Chondrocyte (in vitro differentiated cells): ENCODE measurements around the gene MCU. TPM values are rescaled to one million over a fixed set of nuclear protein-coding genes. Genes with fewer than 3 reads are reported as not detected.
A peak's percentile ranks its signal among the peaks of the same experiment; 100 is the strongest.

Experiments used
- DNase-seq: peaks from one replicate; pipeline ENCODE4 v3.0.0; 2021; ENCODE audit warnings: mixed read lengths, low spot score
- H3K27ac Mint-ChIP-seq: one replicate; pipeline ENCODE4 v1.8.0; 2021; ENCODE audit warnings: mild to moderate bottlenecking, moderate library complexity, mixed read lengths; ENCODE audit not compliant: unreplicated experiment
- H3K27me3 Mint-ChIP-seq: 2 replicates; pipeline ENCODE4 v1.8.0; 2021; ENCODE audit warnings: low read depth, mixed read lengths
- H3K36me3 Mint-ChIP-seq: 2 replicates; pipeline ENCODE4 v1.8.0; 2021; ENCODE audit warnings: low read depth, mixed read lengths
- H3K4me1 Mint-ChIP-seq: 2 replicates; pipeline ENCODE4 v1.8.0; 2021; ENCODE audit warnings: low read depth, mild to moderate bottlenecking, mixed read lengths
- H3K4me3 Mint-ChIP-seq: one replicate; pipeline ENCODE4 v1.8.0; 2021; ENCODE audit warnings: mild to moderate bottlenecking, moderate library complexity, mixed read lengths; ENCODE audit not compliant: unreplicated experiment
- H3K9me3 Mint-ChIP-seq: 2 replicates; pipeline ENCODE4 v1.8.0; 2021; ENCODE audit warnings: low read depth, mixed read lengths
- total RNA-seq: library from RNA; stranded (reverse); gene quantifications from 3 replicates; pipeline ENCODE4 v1.2.1, GENCODE V29; 2021
- TF ChIP-seq, protein P1 (sequence below): fragments of 200-600 bp; sonication (generic); IDR thresholded peaks from 2 replicates; pipeline ENCODE4 v1.5.0; 2021; ENCODE audit warnings: antibody characterized with exemption, mild to moderate bottlenecking, moderate library complexity

MCU gene
- total RNA-seq, 1 donor from 2014 or later = 51.8 TPM

- TF ChIP-seq, protein P1, sequence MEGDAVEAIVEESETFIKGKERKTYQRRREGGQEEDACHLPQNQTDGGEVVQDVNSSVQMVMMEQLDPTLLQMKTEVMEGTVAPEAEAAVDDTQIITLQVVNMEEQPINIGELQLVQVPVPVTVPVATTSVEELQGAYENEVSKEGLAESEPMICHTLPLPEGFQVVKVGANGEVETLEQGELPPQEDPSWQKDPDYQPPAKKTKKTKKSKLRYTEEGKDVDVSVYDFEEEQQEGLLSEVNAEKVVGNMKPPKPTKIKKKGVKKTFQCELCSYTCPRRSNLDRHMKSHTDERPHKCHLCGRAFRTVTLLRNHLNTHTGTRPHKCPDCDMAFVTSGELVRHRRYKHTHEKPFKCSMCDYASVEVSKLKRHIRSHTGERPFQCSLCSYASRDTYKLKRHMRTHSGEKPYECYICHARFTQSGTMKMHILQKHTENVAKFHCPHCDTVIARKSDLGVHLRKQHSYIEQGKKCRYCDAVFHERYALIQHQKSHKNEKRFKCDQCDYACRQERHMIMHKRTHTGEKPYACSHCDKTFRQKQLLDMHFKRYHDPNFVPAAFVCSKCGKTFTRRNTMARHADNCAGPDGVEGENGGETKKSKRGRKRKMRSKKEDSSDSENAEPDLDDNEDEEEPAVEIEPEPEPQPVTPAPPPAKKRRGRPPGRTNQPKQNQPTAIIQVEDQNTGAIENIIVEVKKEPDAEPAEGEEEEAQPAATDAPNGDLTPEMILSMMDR = no peak
- no peak overlapping the region for H3K4me3 Mint-ChIP-seq
- H3K36me3 Mint-ChIP-seq = peaks cover 5% of the 10 kb centered on the region
- peaks cover 38% of the 10 kb centered on the region for H3K4me1 Mint-ChIP-seq
- no peaks in the 10 kb centered on the region for H3K9me3 Mint-ChIP-seq
- H3K27ac Mint-ChIP-seq = no peak overlapping the region
- no peak for DNase-seq
- no peaks in the 10 kb centered on the region for H3K27me3 Mint-ChIP-seq
Measured at GRCh38 chr10:72808001-72808400, 116.1 kb downstream of the MCU start.

DNA sequence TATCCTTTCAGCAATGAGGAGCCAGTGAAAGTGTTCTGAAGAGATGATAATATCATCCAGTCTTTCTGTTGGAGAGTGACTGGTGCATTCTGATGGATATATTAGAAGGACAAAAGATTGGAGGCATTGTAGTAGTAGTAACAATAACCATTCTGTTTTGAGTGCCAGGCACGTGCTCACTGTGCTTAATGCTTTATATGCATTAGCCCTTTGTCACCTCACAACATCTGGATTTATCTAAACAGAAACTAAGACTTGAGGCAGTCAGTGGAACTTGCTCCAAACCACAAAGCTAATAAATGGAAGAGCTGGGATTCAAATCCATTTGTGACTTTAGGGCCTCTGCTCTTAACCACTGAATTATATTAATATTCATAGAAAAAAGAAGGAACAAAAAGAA lies 117.1 kb downstream of the MCU start:
- H3K27ac Mint-ChIP-seq = no peak overlapping the region
- peaks cover 5% of the 10 kb centered on the region for H3K36me3 Mint-ChIP-seq
- H3K9me3 Mint-ChIP-seq = no peaks in the 10 kb centered on the region
- DNase-seq = no peak
- no peaks in the 10 kb centered on the region for H3K27me3 Mint-ChIP-seq
- TF ChIP-seq, protein P1 = no peak
- peaks cover 41% of the 10 kb centered on the region for H3K4me1 Mint-ChIP-seq
- no peak overlapping the region for H3K4me3 Mint-ChIP-seq

DNA sequence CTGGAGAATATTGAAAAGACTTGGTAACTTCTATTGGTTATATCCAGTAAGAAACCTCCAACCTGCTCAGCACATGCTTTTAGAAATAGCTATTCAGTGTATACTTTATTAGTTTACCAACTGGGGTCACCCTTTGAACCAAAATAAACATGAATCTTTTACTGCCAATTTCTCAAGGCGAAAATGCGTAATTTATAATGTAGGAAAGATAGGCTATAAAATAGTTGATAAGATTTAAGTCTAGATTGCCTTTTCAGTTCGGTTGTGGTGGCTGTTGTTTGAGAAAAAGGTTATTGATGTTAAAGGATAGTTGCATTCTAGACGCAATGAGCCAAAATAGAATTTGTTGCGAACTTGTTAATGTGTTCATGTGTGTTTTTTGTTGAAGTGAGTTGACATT lies 119.0 kb downstream of the MCU start:
- H3K27ac Mint-ChIP-seq = no peak overlapping the region
- no peak for DNase-seq
- H3K36me3 Mint-ChIP-seq = peaks cover 3% of the 10 kb centered on the region
- no peak overlapping the region for H3K4me3 Mint-ChIP-seq
- no peaks in the 10 kb centered on the region for H3K9me3 Mint-ChIP-seq
- TF ChIP-seq, protein P1 = no peak
- no peaks in the 10 kb centered on the region for H3K27me3 Mint-ChIP-seq
- peaks cover 50% of the 10 kb centered on the region for H3K4me1 Mint-ChIP-seq

DNA sequence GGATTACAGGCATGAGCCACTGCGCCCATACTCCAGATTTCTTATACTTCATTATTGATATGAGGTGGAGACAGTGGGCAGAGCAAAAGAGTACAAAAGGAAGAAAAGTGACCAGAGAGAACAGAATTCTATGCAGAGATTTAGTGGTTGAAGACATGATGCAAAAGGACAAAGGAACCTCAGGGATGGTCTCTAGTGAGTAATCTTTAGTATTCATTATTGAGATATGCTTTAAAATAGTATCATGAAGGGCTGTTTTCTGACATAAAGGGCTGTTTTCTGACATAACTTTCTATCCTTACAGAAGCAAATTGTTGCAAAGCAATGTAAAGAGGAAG lies 120.4 kb downstream of the MCU start:
- Mint-ChIP-seq H3K4me3 (no peak overlapping the region), H3K36me3 (peaks cover 3% of the 10 kb centered on the region), H3K27ac (peak overlapping the region; percentile 84)

GRCh38 chr10:72812753-72813430 lies 120.9 kb downstream of the MCU start:
- TF ChIP-seq, protein P1 = no peak
- peak overlapping the region; percentile 84 for H3K27ac Mint-ChIP-seq
- H3K9me3 Mint-ChIP-seq = no peaks in the 10 kb centered on the region
- peaks cover 44% of the 10 kb centered on the region for H3K4me1 Mint-ChIP-seq
- H3K36me3 Mint-ChIP-seq = peaks cover 3% of the 10 kb centered on the region
- no peak overlapping the region for H3K4me3 Mint-ChIP-seq
- H3K27me3 Mint-ChIP-seq = no peaks in the 10 kb centered on the region
- DNase-seq = no peak

More for the DNA sequence above, 120.4 kb downstream of the MCU start:
- Mint-ChIP-seq H3K27me3 (no peaks in the 10 kb centered on the region), H3K4me1 (peaks cover 44% of the 10 kb centered on the region), H3K9me3 (no peaks in the 10 kb centered on the region)
- TF ChIP-seq, protein P1 = no peak
- no peak for DNase-seq
